ENCODE results near the gene THAP2. TPM values are rescaled to one million over a fixed set of nuclear protein-coding genes. Genes with fewer than 3 reads are reported as not detected.

THAP2 gene
- total RNA-seq, 6 experiments from 2014 or later: 1.3 to 3.2 (median 2.0) TPM

- Histone ChIP-seq H3K4me1 (peaks cover 0 to 9% (median 0%) of the 10 kb centered on the region in 4 donors), H3K4me3 (no peak overlapping the region), H3K27me3 (no peaks in the 10 kb centered on the region), H3K9me3 (no peaks in the 10 kb centered on the region), H3K36me3 (peaks cover 0 to 29% (median 19%) of the 10 kb centered on the region in 4 donors), H3K27ac (no peak overlapping the region)
- DNase-seq (no peak), ATAC-seq (no peak)
- 44% methylated on average over 1 of the region's 1 CpG for WGBS (ENCODE audit: insufficient coverage, low coverage, low lambda C conversion rate, missing lambda C conversion rate)
- intact Hi-C loops (cut with DNase I): no loop called here
- TF ChIP-seq CTCF (IDR thresholded peaks at IDR 0.05) (no peak), POLR2A (IDR thresholded peaks at IDR 0.05) (no peak)
Measured at GRCh38 chr12:71655495-71655894, 8.6 kb upstream of the THAP2 start.

DNA sequence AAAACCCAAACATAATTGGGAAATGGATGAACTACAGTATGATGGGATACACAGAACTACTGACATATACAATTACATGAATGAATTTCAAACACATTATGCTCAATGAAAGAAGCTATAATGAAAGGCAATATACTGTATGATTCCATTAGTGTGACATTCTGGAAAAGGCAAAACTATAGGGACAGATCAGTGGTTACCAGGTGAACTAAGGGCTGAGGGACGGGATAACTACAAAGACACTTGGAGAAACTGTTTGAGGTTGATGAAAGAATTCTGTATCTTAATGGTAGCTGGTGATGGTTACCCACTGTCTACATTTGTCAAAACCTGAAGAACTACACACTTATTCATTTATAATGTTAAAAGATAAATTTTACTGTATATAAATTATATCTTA lies 8.2 kb upstream of the THAP2 start:
- Histone ChIP-seq H3K27ac (no peak overlapping the region), H3K9me3 (no peaks in the 10 kb centered on the region), H3K27me3 (no peaks in the 10 kb centered on the region), H3K4me3 (no peak overlapping the region), H3K4me1 (peaks cover 0 to 9% (median 1%) of the 10 kb centered on the region in 4 donors), H3K36me3 (peaks cover 0 to 29% (median 19%) of the 10 kb centered on the region in 4 donors)
- WGBS (ENCODE audit: insufficient coverage, low coverage, low lambda C conversion rate, missing lambda C conversion rate): 93% methylated on average over 1 of the region's 1 CpG
- DNase-seq: no peak
- intact Hi-C loops (cut with DNase I): no loop called here
- TF ChIP-seq POLR2A (IDR thresholded peaks at IDR 0.05) (no peak), CTCF (IDR thresholded peaks at IDR 0.05) (no peak)
- no peak for ATAC-seq

DNA sequence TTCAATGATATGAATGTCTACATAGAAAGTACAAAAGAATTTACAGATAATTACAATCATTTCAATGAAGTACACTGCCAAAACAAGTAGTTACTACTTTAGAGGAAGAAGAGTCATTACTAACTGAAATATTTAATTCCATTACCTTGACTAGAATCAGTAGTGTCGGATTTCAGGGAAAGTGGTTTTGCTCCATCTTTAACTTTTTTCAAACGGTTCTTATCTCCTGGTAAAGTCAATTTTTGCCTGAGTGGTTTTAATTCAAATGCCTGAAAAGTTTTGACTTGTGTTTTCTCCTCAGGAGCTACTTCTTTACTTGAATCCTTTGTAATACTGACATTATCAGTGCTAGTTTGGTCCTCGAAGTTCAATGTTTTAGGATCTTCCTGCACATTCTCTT lies 7.4 kb upstream of the THAP2 start:
- no peaks in the 10 kb centered on the region for H3K9me3 ChIP-seq
- intact Hi-C loops (cut with DNase I): no loop called here
- 71% methylated on average over 3 of the region's 3 CpGs for WGBS (ENCODE audit: insufficient coverage, low coverage, low lambda C conversion rate, missing lambda C conversion rate)
- H3K36me3 ChIP-seq: peaks cover 0 to 29% (median 19%) of the 10 kb centered on the region in 4 donors
- no peak for TF ChIP-seq POLR2A (IDR thresholded peaks at IDR 0.05)
- ATAC-seq: no peak
- no peak for DNase-seq
- no peak overlapping the region for H3K27ac ChIP-seq
- no peak overlapping the region for H3K4me3 ChIP-seq
- peaks cover 0 to 15% (median 5%) of the 10 kb centered on the region in 4 donors for H3K4me1 ChIP-seq
- no peaks in the 10 kb centered on the region for H3K27me3 ChIP-seq

- peak overlapping the region; percentile 76 to 86 (median 86) for H3K4me3 ChIP-seq
- WGBS (ENCODE audit: insufficient coverage, low coverage, low lambda C conversion rate, missing lambda C conversion rate): 5% methylated on average over 8 of the region's 8 CpGs
Measured at GRCh38 chr12:71661977-71662530, 2.0 kb upstream of the THAP2 start.

More at GRCh38 chr12:71661977-71662530, 2.0 kb upstream of the THAP2 start:
- Histone ChIP-seq H3K4me1 (peaks cover 0 to 22% (median 9%) of the 10 kb centered on the region in 4 donors), H3K9me3 (no peaks in the 10 kb centered on the region), H3K27ac (peak overlapping the region in 2 of 3 donors; percentile 91 to 92), H3K27me3 (no peaks in the 10 kb centered on the region), H3K36me3 (peaks cover 0 to 27% (median 17%) of the 10 kb centered on the region in 4 donors)
- intact Hi-C loops (cut with DNase I): no loop called here
- TF ChIP-seq POLR2A (IDR thresholded peaks at IDR 0.05) (no peak), CTCF (IDR thresholded peaks at IDR 0.05) (no peak)
- DNase-seq: no peak
- ATAC-seq: peak in 1 of 4 donors; percentile 2

Data from right lobe of liver (tissue), 6 donors.